OCI-LY1 (cell line): ENCODE measurements around the gene TIMP4.

ENCODE experiments used
- CTCF ChIP-seq: fragments of 200-600 bp; sonication (generic), shearing (Covaris generic); IDR thresholded peaks from 2 replicates; pipeline ENCODE4 v1.5.1; 2017; ENCODE audit warnings: mild to moderate bottlenecking, antibody characterized with exemption, low read length, moderate library complexity, mixed read lengths
- EZH2 ChIP-seq: fragments of 200-600 bp; sonication (generic), shearing (Covaris generic); IDR thresholded peaks from 2 replicates; pipeline ENCODE4 v1.8.0; 2017; ENCODE audit warnings: borderline replicate concordance, mixed run types, mild to moderate bottlenecking, antibody characterized with exemption, low read length, moderate library complexity, mixed read lengths

DNA sequence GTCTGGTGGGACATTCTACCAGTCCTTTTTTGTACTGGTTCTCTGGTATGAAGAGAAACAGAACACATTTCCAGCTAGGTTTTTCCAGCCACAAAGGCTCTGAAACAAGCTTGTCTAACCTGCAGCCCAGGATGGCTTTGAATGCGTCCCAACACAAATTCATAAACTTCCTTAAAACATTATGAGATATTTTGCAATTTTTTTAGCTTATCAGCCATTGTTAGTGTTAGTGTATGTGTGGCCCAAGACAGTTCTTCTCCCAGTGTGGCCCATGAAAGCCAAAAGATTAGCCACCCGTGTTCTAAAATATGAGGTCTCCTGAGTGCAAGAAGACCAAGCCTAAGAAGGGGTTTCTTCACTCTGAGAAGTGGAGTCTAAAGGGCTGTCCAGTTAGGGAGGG, 18.4 kb upstream of the TIMP4 start:
- TF ChIP-seq CTCF (no peak), EZH2 (no peak)
